ENCODE measurements around the gene MAPK8IP1.
A peak's percentile ranks its signal among the peaks of the same experiment; 100 is the strongest.
"Not testable (repeated sequence)": the region's sequence is repeated elsewhere in the genome, so short reads cannot be mapped to it uniquely, and the experiment has no call there.

The MAPK8IP1 gene

GRCh38 chr11:45885274-45885920, at the start of gene MAPK8IP1:
TSS of gene MAPK8IP1 (plus strand) at chr11:45885651. CDS start at chr11:45885821, 170 bp downstream.
- DNase-seq (ENCODE audit: low spot score), result peak; percentile 41

- DNase-seq (ENCODE audit: low spot score), result no peak
These were observed 46.2 kb upstream of the MAPK8IP1 start for GRCh38 chr11:45839204-45839603.

GRCh38 chr11:45840251-45840650, 45.2 kb upstream of the MAPK8IP1 start:
- not testable (repeated sequence) for DNase-seq (ENCODE audit: low spot score)

- peak; percentile 79 for DNase-seq (ENCODE audit: low spot score)
These were observed 42.1 kb upstream of the MAPK8IP1 start for GRCh38 chr11:45843158-45843924.

GRCh38 chr11:45844822-45845578, 40.5 kb upstream of the MAPK8IP1 start:
- no peak for DNase-seq (ENCODE audit: low spot score)

- no peak for DNase-seq (ENCODE audit: low spot score)
These were observed 39.2 kb upstream of the MAPK8IP1 start for GRCh38 chr11:45846174-45846675.

- peak; percentile 92 for DNase-seq (ENCODE audit: low spot score)
These were observed 38.2 kb upstream of the MAPK8IP1 start, which contains the start of gene CRY2 for GRCh38 chr11:45846974-45847910. TSS of gene CRY2 (plus strand) at chr11:45847475. CDS start at chr11:45847491, 16 bp downstream.

- DNase-seq (ENCODE audit: low spot score), result peak; percentile 22
These were observed 37.5 kb upstream of the MAPK8IP1 start for GRCh38 chr11:45847911-45848316.

GRCh38 chr11:45848654-45849081, 36.8 kb upstream of the MAPK8IP1 start:
- no peak for DNase-seq (ENCODE audit: low spot score)

- DNase-seq (ENCODE audit: low spot score), result no peak
These were observed 35.0 kb upstream of the MAPK8IP1 start for GRCh38 chr11:45850446-45850845.

GRCh38 chr11:45851228-45851627, 34.2 kb upstream of the MAPK8IP1 start:
- DNase-seq (ENCODE audit: low spot score), result no peak

GRCh38 chr11:45852018-45852711, 33.3 kb upstream of the MAPK8IP1 start:
- DNase-seq (ENCODE audit: low spot score), result no peak

- no peak for DNase-seq (ENCODE audit: low spot score)
These were observed 32.7 kb upstream of the MAPK8IP1 start for GRCh38 chr11:45852712-45853101.

- no peak for DNase-seq (ENCODE audit: low spot score)
These were observed 31.9 kb upstream of the MAPK8IP1 start for GRCh38 chr11:45853332-45854219.

- DNase-seq (ENCODE audit: low spot score), result no peak
These were observed 30.1 kb upstream of the MAPK8IP1 start for GRCh38 chr11:45855308-45855707.

- DNase-seq (ENCODE audit: low spot score), result no peak
These were observed 29.4 kb upstream of the MAPK8IP1 start for GRCh38 chr11:45856044-45856468.

GRCh38 chr11:45857961-45858474, 27.4 kb upstream of the MAPK8IP1 start:
- DNase-seq (ENCODE audit: low spot score), result no peak

GRCh38 chr11:45858751-45859398, 26.6 kb upstream of the MAPK8IP1 start:
- DNase-seq (ENCODE audit: low spot score), result no peak

- DNase-seq (ENCODE audit: low spot score), result peak; percentile 45
These were observed 25.8 kb upstream of the MAPK8IP1 start for GRCh38 chr11:45859661-45860140.
